ENCODE data around the gene PDCD11. TPM values are rescaled to one million over a fixed set of nuclear protein-coding genes. Genes with fewer than 3 reads are reported as not detected.
"Not testable (repeated sequence)": the region's sequence is repeated elsewhere in the genome, so short reads cannot be mapped to it uniquely, and the experiment has no call there.

Gene PDCD11
- total RNA-seq, 1 donor from 2014 or later, result 21.6 TPM

GRCh38 chr10:103413564-103413963, 17.1 kb downstream of the PDCD11 start:
- H3K36me3 ChIP-seq, result peaks cover 100% of the 10 kb centered on the region
- H3K9me3 ChIP-seq, result no peaks in the 10 kb centered on the region
- no peak for DNase-seq
- no peak for ATAC-seq
- H3K4me3 ChIP-seq, result no peak overlapping the region
- H3K27ac ChIP-seq, result no peak overlapping the region
- intact Hi-C loops (cut with DNase I), result loop anchor here (10.0 kb wide), 1 partner anchor 71 kb away; no protein-coding TSS in a partner anchor
- TF ChIP-seq CTCF (IDR thresholded peaks at IDR 0.05), result no peak
- H3K4me1 ChIP-seq, result no peaks in the 10 kb centered on the region
- H3K27me3 ChIP-seq (ENCODE audit: low read depth), result no peaks in the 10 kb centered on the region

- DNase-seq, result no peak
- Histone ChIP-seq H3K27me3 (ENCODE audit: low read depth) (no peaks in the 10 kb centered on the region), H3K4me3 (no peak overlapping the region), H3K9me3 (no peaks in the 10 kb centered on the region), H3K36me3 (peaks cover 100% of the 10 kb centered on the region), H3K4me1 (no peaks in the 10 kb centered on the region), H3K27ac (no peak overlapping the region)
- no peak for ATAC-seq
- intact Hi-C loops (cut with DNase I), result loop anchor here (10.0 kb wide), 1 partner anchor 69 kb away; no protein-coding TSS in a partner anchor
- no peak for TF ChIP-seq CTCF (IDR thresholded peaks at IDR 0.05)
Observed at GRCh38 chr10:103415581-103415980, 19.2 kb downstream of the PDCD11 start.

DNA sequence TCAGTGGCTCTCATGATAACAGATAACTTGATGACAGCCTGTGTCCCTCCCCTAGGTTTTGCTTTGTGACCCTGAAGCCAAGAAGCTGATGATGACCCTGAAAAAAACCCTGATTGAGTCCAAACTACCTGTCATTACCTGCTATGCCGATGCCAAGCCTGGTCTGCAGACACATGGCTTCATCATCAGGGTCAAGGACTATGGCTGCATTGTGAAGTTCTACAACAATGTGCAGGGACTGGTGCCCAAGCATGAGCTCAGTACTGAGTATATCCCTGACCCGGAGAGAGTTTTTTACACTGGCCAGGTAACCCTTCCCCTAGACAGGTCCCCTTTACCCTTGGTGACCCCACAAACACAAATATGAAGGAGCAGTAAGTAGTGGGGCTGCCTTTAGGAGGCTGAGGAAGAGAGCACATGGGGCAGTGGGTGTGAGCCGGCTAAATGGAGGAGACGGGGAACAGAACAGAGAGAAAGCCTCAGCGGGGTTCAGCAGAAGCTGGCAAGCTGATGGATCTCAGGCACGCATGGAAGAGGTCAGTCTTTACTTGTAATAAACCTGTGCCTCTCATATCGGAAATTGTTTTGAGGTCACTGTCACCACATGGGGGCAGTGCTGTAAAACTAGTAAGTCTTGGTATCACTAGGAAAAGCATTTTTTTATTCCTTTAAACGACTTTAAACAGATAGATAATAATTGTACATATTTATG, 20.2 kb downstream of the PDCD11 start:
- no peaks in the 10 kb centered on the region for H3K27me3 ChIP-seq (ENCODE audit: low read depth)
- no peaks in the 10 kb centered on the region for H3K4me1 ChIP-seq
- DNase-seq (no peak), ATAC-seq (peak; percentile 51 to 54)
- no peak overlapping the region for H3K27ac ChIP-seq
- TF ChIP-seq CTCF (IDR thresholded peaks at IDR 0.05), result peak; percentile 62
- intact Hi-C loops (cut with DNase I), result loop anchor here (10.0 kb wide), 1 partner anchor 68 kb away; no protein-coding TSS in a partner anchor
- no peaks in the 10 kb centered on the region for H3K9me3 ChIP-seq
- peaks cover 100% of the 10 kb centered on the region for H3K36me3 ChIP-seq
- no peak overlapping the region for H3K4me3 ChIP-seq

DNA sequence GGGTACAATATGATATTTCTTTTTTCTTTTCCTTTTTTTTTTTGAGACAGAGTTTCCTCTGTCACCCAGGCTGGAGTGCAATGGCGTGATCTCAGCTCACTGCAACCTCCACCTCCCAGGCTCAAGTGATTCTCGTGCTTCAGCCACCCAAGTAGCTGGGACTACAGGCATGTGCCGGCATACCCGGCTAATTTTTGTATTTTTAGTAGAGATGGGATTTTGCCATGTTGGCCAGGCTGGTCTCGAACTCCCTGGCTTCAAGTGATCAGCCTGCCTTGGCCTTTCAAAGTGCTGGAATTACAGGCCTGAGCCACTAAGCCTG, 20.7 kb downstream of the PDCD11 start:
- ATAC-seq, DNase-seq: not testable (repeated sequence)

GRCh38 chr10:103417601-103418000, 21.2 kb downstream of the PDCD11 start:
- intact Hi-C loops (cut with DNase I), result loop anchor here (10.0 kb wide), 1 partner anchor 67 kb away; no protein-coding TSS in a partner anchor
- ATAC-seq, result no peak
- Histone ChIP-seq H3K9me3 (no peaks in the 10 kb centered on the region), H3K36me3 (peaks cover 99% of the 10 kb centered on the region), H3K4me3 (no peak overlapping the region), H3K4me1 (no peaks in the 10 kb centered on the region), H3K27me3 (ENCODE audit: low read depth) (no peaks in the 10 kb centered on the region), H3K27ac (no peak overlapping the region)
- TF ChIP-seq CTCF (IDR thresholded peaks at IDR 0.05), result no peak
- DNase-seq, result no peak

More for the DNA sequence above, 20.7 kb downstream of the PDCD11 start:
- not testable (repeated sequence) for H3K9me3 ChIP-seq; H3K4me1 ChIP-seq; H3K27me3 ChIP-seq (ENCODE audit: low read depth); H3K27ac ChIP-seq; H3K4me3 ChIP-seq
- intact Hi-C loops (cut with DNase I), result loop anchor here (10.0 kb wide), 1 partner anchor 68 kb away; no protein-coding TSS in a partner anchor
- peaks cover 99% of the 10 kb centered on the region for H3K36me3 ChIP-seq

DNA sequence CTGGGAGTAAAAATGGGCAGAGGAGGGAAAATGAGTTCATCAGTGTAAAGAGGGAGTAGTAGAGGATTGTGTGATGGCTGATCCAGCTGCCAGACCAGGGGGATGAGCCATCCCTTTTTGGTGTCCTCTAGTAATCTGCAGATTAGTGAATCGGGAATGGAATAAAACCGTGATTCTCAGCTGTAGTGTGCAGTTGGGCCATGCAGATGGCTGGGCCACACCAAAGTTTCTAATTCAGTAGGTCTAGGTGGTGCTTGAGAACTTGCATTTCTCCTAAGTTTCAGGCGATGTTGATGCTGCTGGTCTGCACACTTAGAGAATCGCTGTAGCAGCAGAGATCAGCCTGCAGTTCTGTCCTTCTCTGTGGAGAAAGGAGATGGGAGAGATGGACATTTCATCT, 22.7 kb downstream of the PDCD11 start:
- no peak for TF ChIP-seq CTCF (IDR thresholded peaks at IDR 0.05)
- no peaks in the 10 kb centered on the region for H3K4me1 ChIP-seq
- DNase-seq (no peak), ATAC-seq (no peak)
- no peaks in the 10 kb centered on the region for H3K27me3 ChIP-seq (ENCODE audit: low read depth)
- intact Hi-C loops (cut with DNase I), result loop anchor here (10.0 kb wide), 1 partner anchor 66 kb away; no protein-coding TSS in a partner anchor
- no peaks in the 10 kb centered on the region for H3K9me3 ChIP-seq
- H3K27ac ChIP-seq, result no peak overlapping the region
- no peak overlapping the region for H3K4me3 ChIP-seq
- peaks cover 99% of the 10 kb centered on the region for H3K36me3 ChIP-seq

Data from lower lobe of right lung (tissue), 2 donors.